ENCODE measurements around the gene FOLR1.

FOLR1 gene

GRCh38 chr11:72221386-72222075 is 29.6 kb downstream of the FOLR1 start:
- H3K4me3 ChIP-seq (replicated peaks; ENCODE audit: insufficient read depth, low read length) = no peak overlapping the region
- DNase-seq (ENCODE audit: low read depth in 1 of 2, low spot score in 1 of 2) = peak in 1 of 2 experiments; percentile 57
- H3K27ac ChIP-seq (replicated peaks) = peak overlapping the region; percentile 91; the same call in 1 of the 2 replicates
- TF ChIP-seq CTCF (IDR thresholded peaks at IDR 0.05; ENCODE audit: insufficient read depth, low read length) (no peak), SPI1 (IDR thresholded peaks at IDR 0.05; ENCODE audit: borderline replicate concordance, low read depth) (peak; percentile 56; the same call in 1 of the 2 replicates)
- no peaks in the 10 kb centered on the region for H3K27me3 ChIP-seq (ENCODE audit: insufficient read depth, poor library complexity, severe bottlenecking)

GRCh38 chr11:72222106-72222891 is 30.4 kb downstream of the FOLR1 start:
- H3K27me3 ChIP-seq (ENCODE audit: insufficient read depth, poor library complexity, severe bottlenecking) = no peaks in the 10 kb centered on the region
- H3K4me3 ChIP-seq (replicated peaks; ENCODE audit: insufficient read depth, low read length) = peak overlapping the region; percentile 75
- H3K27ac ChIP-seq (replicated peaks) = peak overlapping the region; percentile 91
- no peak for DNase-seq (ENCODE audit: low read depth in 1 of 2, low spot score in 1 of 2)
- TF ChIP-seq POLR2AphosphoS5 (IDR thresholded peaks at IDR 0.05; ENCODE audit: low read depth) (no peak), CTCF (IDR thresholded peaks at IDR 0.05; ENCODE audit: insufficient read depth, low read length) (no peak), GABPA (IDR thresholded peaks at IDR 0.05; ENCODE audit: low read depth) (no peak), REST (IDR thresholded peaks at IDR 0.05; ENCODE audit: insufficient replicate concordance, low read depth) (no peak), SPI1 (IDR thresholded peaks at IDR 0.05; ENCODE audit: borderline replicate concordance, low read depth) (no peak)

GRCh38 chr11:72222907-72223614 is 31.1 kb downstream of the FOLR1 start:
- peak overlapping the region; percentile 75 for H3K4me3 ChIP-seq (replicated peaks; ENCODE audit: insufficient read depth, low read length)
- DNase-seq (ENCODE audit: low read depth in 1 of 2, low spot score in 1 of 2) = peak; percentile 81 to 97
- TF ChIP-seq POLR2AphosphoS5 (IDR thresholded peaks at IDR 0.05; ENCODE audit: low read depth) (no peak), SPI1 (IDR thresholded peaks at IDR 0.05; ENCODE audit: borderline replicate concordance, low read depth) (0 out of 2 replicates have a peak, but pooled peaks have one; percentile 1), REST (IDR thresholded peaks at IDR 0.05; ENCODE audit: insufficient replicate concordance, low read depth) (no peak), GABPA (IDR thresholded peaks at IDR 0.05; ENCODE audit: low read depth) (no peak), CTCF (IDR thresholded peaks at IDR 0.05; ENCODE audit: insufficient read depth, low read length) (no peak)
- no peaks in the 10 kb centered on the region for H3K27me3 ChIP-seq (ENCODE audit: insufficient read depth, poor library complexity, severe bottlenecking)
- H3K27ac ChIP-seq (replicated peaks) = peak overlapping the region; percentile 91
